Esophagus (tissue), 2 donors: ENCODE data around the gene DNAJC9. TPM values are rescaled to one million over a fixed set of nuclear protein-coding genes. Genes with fewer than 3 reads are reported as not detected.

Experiments used
- H3K27ac ChIP-seq, 2 donors: one replicate each; pipeline ENCODE4 v1.5.1; 2013; ENCODE audit warnings: low read depth in 2 of 2, mild to moderate bottlenecking in 2 of 2, inconsistent platforms in 1 of 2, low read length in 1 of 2, moderate library complexity in 1 of 2
- H3K27me3 ChIP-seq, 2 donors: one replicate each; pipeline ENCODE4 v1.6.1; 2013; ENCODE audit warnings: low read length in 2 of 2, control low read depth in 1 of 2, mild to moderate bottlenecking in 1 of 2; ENCODE audit not compliant: insufficient read depth in 2 of 2, control insufficient read depth in 1 of 2
- H3K36me3 ChIP-seq, 2 donors: one replicate each; pipeline ENCODE4 v1.6.1; 2013; ENCODE audit warnings: low read length in 1 of 2; ENCODE audit not compliant: control insufficient read depth in 2 of 2, insufficient read depth in 2 of 2
- H3K4me1 ChIP-seq, 2 donors: one replicate each; pipeline ENCODE4 v1.6.1; 2013; ENCODE audit warnings: low read length in 1 of 2; ENCODE audit not compliant: control insufficient read depth in 2 of 2, insufficient read depth in 2 of 2
- H3K4me3 ChIP-seq, 2 donors: one replicate each; pipeline ENCODE4 v1.5.1; 2013; ENCODE audit warnings: low read length in 2 of 2, mild to moderate bottlenecking in 2 of 2, low read depth in 1 of 2, moderate library complexity in 1 of 2
- H3K9me3 ChIP-seq, 2 donors: one replicate each; pipeline ENCODE4 v1.6.1; 2013; ENCODE audit warnings: mild to moderate bottlenecking in 2 of 2, low read depth in 1 of 2, low read length in 1 of 2, moderate library complexity in 1 of 2; ENCODE audit not compliant: control insufficient read depth in 2 of 2, insufficient read depth in 1 of 2
- WGBS, 2 donors: extraction: QIAGEN DNeasy Blood & Tissue Kit; methylation state at CpG; one replicate each; pipeline ENCODE4 v1.1.7; 2013; 5-methylcytosine and 5-hydroxymethylcytosine counted together
- polyA plus RNA-seq, 2 donors: library from polyadenylated mRNA; stranded (reverse); fragments of 200-250 nt; gene quantifications; one replicate each; pipeline ENCODE4 v1.2.3, GENCODE V29; 2013
- donor health status: healthy with polysubstance abuse.
- donor health status: Bipolar disorder and iron deficiency.

DNAJC9 gene
- polyA plus RNA-seq, 2 donors: 13.7 to 19.0 TPM

DNA sequence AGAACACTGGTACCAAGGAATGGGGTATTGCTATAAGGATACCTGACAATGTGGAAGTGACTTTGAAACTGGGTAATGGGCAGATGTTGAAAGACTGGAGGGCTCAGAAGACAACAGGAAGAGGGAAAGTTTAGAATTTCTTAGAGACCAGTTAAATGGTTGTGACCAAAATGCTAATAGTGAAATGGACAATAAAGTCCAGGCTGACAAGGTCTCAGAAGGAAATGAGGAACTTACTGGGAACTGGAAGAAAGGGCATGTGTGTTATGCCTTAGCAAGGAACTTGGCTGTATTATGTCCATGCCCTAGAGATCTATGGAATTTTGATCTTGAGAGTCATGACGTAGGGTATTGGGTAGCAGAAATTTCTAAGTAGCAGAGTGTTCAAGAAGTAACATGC lies 41.2 kb downstream of the DNAJC9 start:
- Histone ChIP-seq H3K9me3 (no peaks in the 10 kb centered on the region), H3K36me3 (no peaks in the 10 kb centered on the region), H3K27me3 (no peaks in the 10 kb centered on the region), H3K4me3 (no peak overlapping the region), H3K4me1 (no peaks in the 10 kb centered on the region), H3K27ac (no peak overlapping the region)
- WGBS, 2 donors: 93% methylated on average over 1 of the region's 1 CpG

DNA sequence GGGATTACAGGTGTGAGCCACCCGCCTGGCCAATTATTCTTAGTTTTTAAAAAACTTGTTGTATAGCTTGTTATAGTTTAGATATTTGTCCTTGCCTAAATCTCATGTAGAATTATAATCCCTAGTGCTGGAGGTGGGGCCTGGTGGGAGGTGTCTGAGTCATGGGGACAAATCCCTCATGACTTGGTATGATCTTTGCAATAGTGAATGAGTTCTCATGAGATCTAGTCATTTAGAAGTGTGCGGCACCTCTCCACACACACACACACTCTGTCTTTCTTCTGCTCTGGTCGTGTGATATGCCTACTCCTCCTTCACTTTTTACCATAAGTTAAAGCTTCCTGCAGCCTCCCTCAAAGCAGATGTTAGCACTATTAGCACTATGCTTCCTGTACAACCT lies 42.0 kb downstream of the DNAJC9 start:
- WGBS, 2 donors: 91 to 93% methylated on average over 3 of the region's 3 CpGs
- H3K4me3 ChIP-seq: no peak overlapping the region
- H3K27me3 ChIP-seq: no peaks in the 10 kb centered on the region
- no peaks in the 10 kb centered on the region for H3K36me3 ChIP-seq
- no peaks in the 10 kb centered on the region for H3K9me3 ChIP-seq
- H3K4me1 ChIP-seq: no peaks in the 10 kb centered on the region
- no peak overlapping the region for H3K27ac ChIP-seq

Other genes starting within 250 kb of the DNAJC9 start
- 1 to 10 TPM; 4.0 to 5.1 TPM for gene P4HA1, start 150.4 kb downstream of the DNAJC9 start, polyA plus RNA-seq
- gene NUDT13, start 136.8 kb downstream of the DNAJC9 start, polyA plus RNA-seq: 1 to 10 TPM; 1.3 to 1.8 TPM
- 10 to 100 TPM in 1 of 2 donors, 1 to 10 TPM in 1; 6.7 to 12.7 TPM for gene ECD, start 79.2 kb downstream of the DNAJC9 start, polyA plus RNA-seq
- 10 to 100 TPM in 1 of 2 donors, 1 to 10 TPM in 1; 9.4 to 21.7 TPM for gene FAM149B1, start 79.1 kb downstream of the DNAJC9 start, polyA plus RNA-seq
- 10 to 100 TPM; 41.7 to 60.3 TPM for gene MRPS16, start 5.4 kb upstream of the DNAJC9 start, polyA plus RNA-seq
- gene CFAP70, start 111.6 kb upstream of the DNAJC9 start, polyA plus RNA-seq: 1 to 10 TPM in 1 of 2 donors, under 1 TPM in 1; 0.60 to 1.2 TPM
- 10 to 100 TPM; 36.7 to 74.4 TPM for gene ANXA7, start 166.8 kb upstream of the DNAJC9 start, polyA plus RNA-seq
- 1 to 10 TPM in 1 of 2 donors, under 1 TPM in 1; 0.54 to 2.0 TPM for gene MSS51, start 186.3 kb upstream of the DNAJC9 start, polyA plus RNA-seq
- gene PPP3CB, start 248.8 kb upstream of the DNAJC9 start, polyA plus RNA-seq: 10 to 100 TPM; 15.7 to 16.7 TPM